ENCODE data around the gene EXOC4.
"Not testable (repeated sequence)": the region's sequence is repeated elsewhere in the genome, so short reads cannot be mapped to it uniquely, and the experiment has no call there.

EXOC4 gene

GRCh38 chr7:133319842-133320241 is 67.0 kb downstream of the EXOC4 start:
- no peak for TF ChIP-seq CTCF (IDR thresholded peaks at IDR 0.05; ENCODE audit: insufficient read depth, low read depth, low read length, missing control alignments)
- H3K4me3 ChIP-seq (ENCODE audit: low read length), result no peak overlapping the region
- no peak for DNase-seq (ENCODE audit: low read depth)

- no peak overlapping the region for H3K4me3 ChIP-seq (ENCODE audit: low read length)
- TF ChIP-seq CTCF (IDR thresholded peaks at IDR 0.05; ENCODE audit: insufficient read depth, low read depth, low read length, missing control alignments), result no peak
- no peak for DNase-seq (ENCODE audit: low read depth)
Observed at GRCh38 chr7:133320891-133321290, 68.0 kb downstream of the EXOC4 start.

DNA sequence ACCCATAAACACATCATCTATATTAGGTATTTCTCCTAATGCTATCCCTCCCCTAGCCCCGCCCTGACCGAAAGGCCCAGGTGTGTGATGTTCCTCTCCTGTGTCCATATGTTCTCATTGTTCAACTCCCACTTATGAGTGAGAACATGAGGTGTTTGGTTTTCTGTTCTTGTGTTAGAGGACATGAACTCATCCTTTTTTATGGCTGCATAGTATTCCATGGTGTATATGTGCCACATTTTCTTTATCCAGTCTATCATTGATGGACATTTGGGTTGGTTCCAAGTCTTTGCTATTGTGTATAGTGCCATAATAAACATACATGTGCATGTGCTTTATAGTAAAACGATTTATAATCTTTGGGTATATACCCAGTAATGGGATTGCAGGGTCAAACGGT is 68.5 kb downstream of the EXOC4 start:
- DNase-seq (ENCODE audit: low read depth); H3K4me3 ChIP-seq (ENCODE audit: low read length): not testable (repeated sequence)

- DNase-seq (ENCODE audit: low read depth); H3K4me3 ChIP-seq (ENCODE audit: low read length): not testable (repeated sequence)
Observed at GRCh38 chr7:133326745-133327144, 73.9 kb downstream of the EXOC4 start.

DNA sequence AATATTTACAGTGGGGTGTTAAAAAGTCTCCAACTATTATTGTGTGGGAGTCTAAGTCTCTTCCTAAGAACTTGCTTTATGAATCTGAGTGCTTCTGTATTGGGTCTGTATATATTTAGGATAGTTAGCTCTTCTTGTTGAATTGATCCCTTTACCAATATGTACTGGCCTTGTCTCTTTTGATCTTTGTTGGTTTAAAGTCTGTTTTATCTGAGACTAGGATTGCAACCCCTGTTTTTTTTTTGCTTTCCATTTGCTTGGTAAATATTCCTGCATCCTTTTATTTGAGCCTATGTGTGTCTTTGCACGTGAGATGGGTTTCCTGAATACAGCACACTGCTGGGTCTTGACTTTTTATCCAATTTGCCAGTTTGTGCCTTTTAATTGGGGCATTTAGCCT is 75.1 kb downstream of the EXOC4 start:
- not testable (repeated sequence) for DNase-seq (ENCODE audit: low read depth); H3K4me3 ChIP-seq (ENCODE audit: low read length)

DNA sequence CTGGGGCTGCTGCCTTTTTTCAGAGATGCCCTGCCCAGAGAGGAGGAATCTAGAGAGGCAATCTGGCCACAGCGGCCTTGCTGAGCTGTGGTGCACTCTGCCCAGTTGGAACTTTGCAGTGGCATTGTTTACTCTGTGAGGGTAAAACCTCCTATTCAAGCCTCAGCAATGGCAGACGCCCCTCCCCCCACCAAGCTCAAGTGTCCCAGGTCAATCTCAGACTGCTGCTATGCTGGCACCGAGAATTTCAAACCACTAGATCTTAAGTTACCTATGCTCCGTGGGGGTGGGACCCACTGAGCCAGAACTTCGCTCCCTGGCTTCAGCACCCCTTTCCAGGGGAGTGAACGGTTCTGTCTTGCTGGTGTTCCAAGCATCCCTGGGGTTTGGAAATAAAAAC is 77.2 kb downstream of the EXOC4 start:
- no peak for TF ChIP-seq CTCF (IDR thresholded peaks at IDR 0.05; ENCODE audit: insufficient read depth, low read depth, low read length, missing control alignments)
- DNase-seq (ENCODE audit: low read depth), result no peak
- no peak overlapping the region for H3K4me3 ChIP-seq (ENCODE audit: low read length)

DNA sequence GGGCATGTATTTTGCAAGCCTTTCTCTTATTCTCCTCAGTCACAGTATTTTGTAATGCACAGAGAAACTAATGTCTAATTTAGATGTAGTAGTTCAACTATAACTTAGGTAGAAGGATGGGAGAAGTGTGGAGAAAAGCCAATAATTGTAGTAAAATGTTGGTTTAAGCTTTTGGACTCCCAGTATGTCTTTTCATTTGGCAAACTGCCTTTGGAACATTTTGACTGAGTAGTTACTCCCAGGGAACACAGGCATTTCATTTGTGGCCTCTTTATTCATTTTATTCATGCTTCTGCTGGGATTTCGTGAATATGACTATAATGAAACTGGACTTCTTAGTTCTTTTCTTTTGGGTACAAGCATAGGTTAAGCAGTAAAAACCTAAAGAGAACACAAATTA is 79.0 kb downstream of the EXOC4 start:
- H3K4me3 ChIP-seq (ENCODE audit: low read length), result no peak overlapping the region
- DNase-seq (ENCODE audit: low read depth), result no peak
- no peak for TF ChIP-seq CTCF (IDR thresholded peaks at IDR 0.05; ENCODE audit: insufficient read depth, low read depth, low read length, missing control alignments)

GRCh38 chr7:133339772-133340171 is 86.9 kb downstream of the EXOC4 start:
- H3K4me3 ChIP-seq (ENCODE audit: low read length), result no peak overlapping the region
- TF ChIP-seq CTCF (IDR thresholded peaks at IDR 0.05; ENCODE audit: insufficient read depth, low read depth, low read length, missing control alignments), result no peak
- DNase-seq (ENCODE audit: low read depth), result no peak

GRCh38 chr7:133344275-133344674 is 91.4 kb downstream of the EXOC4 start:
- H3K4me3 ChIP-seq (ENCODE audit: low read length), result no peak overlapping the region
- DNase-seq (ENCODE audit: low read depth), result peak; percentile 5
- TF ChIP-seq CTCF (IDR thresholded peaks at IDR 0.05; ENCODE audit: insufficient read depth, low read depth, low read length, missing control alignments), result peak; percentile 41
